Mesothelial cell of epicardium (in vitro differentiated cells): ENCODE measurements around the gene IQCM. TPM values are rescaled to one million over a fixed set of nuclear protein-coding genes. Genes with fewer than 3 reads are reported as not detected.

Source experiments
- DNase-seq, 2 experiments: peaks; one replicate each; pipeline ENCODE4 v3.0.0; 2021; ENCODE audit warnings: low spot score in 2 of 2; ENCODE audit not compliant: unreplicated experiment in 2 of 2
- H3K27ac Mint-ChIP-seq: 2 replicates; pipeline ENCODE4 v1.8.0; 2021; ENCODE audit warnings: mixed read lengths
- H3K27me3 Mint-ChIP-seq: 2 replicates; pipeline ENCODE4 v1.8.0; 2021; ENCODE audit warnings: low read depth, mixed read lengths
- H3K36me3 Mint-ChIP-seq: 2 replicates; pipeline ENCODE4 v1.8.0; 2021; ENCODE audit warnings: mixed read lengths
- H3K4me1 Mint-ChIP-seq: 2 replicates; pipeline ENCODE4 v1.8.0; 2021; ENCODE audit warnings: mixed read lengths
- H3K4me3 Mint-ChIP-seq: 2 replicates; pipeline ENCODE4 v1.8.0; 2021; ENCODE audit warnings: mild to moderate bottlenecking, moderate library complexity, mixed read lengths
- H3K9me3 Mint-ChIP-seq: 2 replicates; pipeline ENCODE4 v1.8.0; 2021; ENCODE audit warnings: mixed read lengths
- CTCF ChIP-seq: fragments of 200-600 bp; sonication (generic); IDR thresholded peaks from one replicate; pipeline ENCODE4 v1.5.0; 2021; ENCODE audit warnings: antibody characterized with exemption; ENCODE audit not compliant: unreplicated experiment
- total RNA-seq: library from RNA; stranded (reverse); gene quantifications from 3 replicates; pipeline ENCODE4 v1.2.1, GENCODE V29; 2021

Gene IQCM
- total RNA-seq, 1 donor from 2014 or later: 0.94 TPM

DNA sequence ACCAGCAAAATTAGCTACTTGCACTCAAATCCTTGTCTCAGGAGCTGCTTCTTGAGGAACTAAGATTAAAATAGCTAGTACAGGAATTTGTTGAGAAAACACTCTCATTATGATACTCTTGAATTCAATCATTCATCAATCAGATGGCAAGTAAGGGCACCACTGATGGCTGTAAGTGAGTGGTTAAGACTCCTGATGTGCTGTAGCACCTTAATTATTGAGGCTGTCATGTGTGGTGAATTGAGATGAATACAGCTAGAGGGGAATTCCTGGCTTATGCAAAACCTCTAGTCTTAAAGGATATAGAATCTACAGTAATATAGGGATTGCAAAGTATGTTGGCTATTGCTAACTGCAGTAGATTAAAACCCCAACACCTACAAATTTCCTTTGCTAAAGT is 509.1 kb downstream of the IQCM start:
- no peak for TF ChIP-seq CTCF
- no peaks in the 10 kb centered on the region for H3K27me3 Mint-ChIP-seq
- no peaks in the 10 kb centered on the region for H3K36me3 Mint-ChIP-seq
- no peak overlapping the region for H3K27ac Mint-ChIP-seq
- H3K9me3 Mint-ChIP-seq: peaks cover 28% of the 10 kb centered on the region
- no peak overlapping the region for H3K4me3 Mint-ChIP-seq
- DNase-seq: no peak
- peaks cover 4% of the 10 kb centered on the region for H3K4me1 Mint-ChIP-seq
